PC-9 (cell line): ENCODE results near the gene ADCY4. TPM values are rescaled to one million over a fixed set of nuclear protein-coding genes. Genes with fewer than 3 reads are reported as not detected.

Experiments
- BruUV-seq: library from RNA; stranded (reverse); fragments of 400-500 nt; replicated peaks from 2 replicates; lab custom pipeline; 2021; lab: Mats Ljungman, UMichigan
- CTCF ChIA-PET: fragments of 300-600 bp; sonication (Branson Sonifier 250); formaldehyde crosslinking; loops from one replicate; lab custom pipeline; 2022; ENCODE audit warnings: antibody characterized with exemption; lab: Charles Lee
- POLR2A ChIA-PET: fragments of 300-600 bp; sonication (Branson Sonifier 250); formaldehyde crosslinking; loops from one replicate; lab custom pipeline; 2022; ENCODE audit warnings: antibody characterized with exemption; ENCODE audit not compliant: unreplicated experiment; lab: Charles Lee
- DNase-seq, 2 experiments: peaks; one replicate each; pipeline versions ENCODE4 v3.0.0 to v3.0.0-alpha.2; 2015 to 2022; ENCODE audit warnings: mixed read lengths in 1 of 2
- H2AFZ ChIP-seq: fragments of 200-600 bp; sonication (generic); 2 replicates; pipeline ENCODE4 v1.8.1; 2017; ENCODE audit warnings: antibody characterized with exemption
- H3F3A ChIP-seq: fragments of 200-600 bp; sonication (generic); 2 replicates; pipeline ENCODE4 v1.8.1; 2017; ENCODE audit warnings: antibody characterized with exemption, mild to moderate bottlenecking, low read depth; ENCODE audit not compliant: insufficient read depth
- H3K27ac ChIP-seq: fragments of 200-600 bp; sonication (generic); 2 replicates; pipeline ENCODE4 v1.6.1; 2016; ENCODE audit warnings: mixed run types
- H3K27me3 ChIP-seq: fragments of 200-600 bp; sonication (generic); 2 replicates; pipeline ENCODE4 v1.6.1; 2016; ENCODE audit warnings: low read depth, mixed run types; ENCODE audit not compliant: insufficient read depth
- H3K36me3 ChIP-seq: fragments of 200-600 bp; sonication (generic); 2 replicates; pipeline ENCODE4 v1.6.1; 2016; ENCODE audit warnings: low read depth, mixed run types
- H3K4me1 ChIP-seq: fragments of 200-600 bp; sonication (generic); replicated peaks from 2 replicates; pipeline ENCODE4 v1.6.1; 2016; ENCODE audit warnings: mixed run types; ENCODE audit not compliant: insufficient read depth
- H3K4me2 ChIP-seq: fragments of 200-600 bp; sonication (generic); 2 replicates; pipeline ENCODE4 v1.6.1; 2017; ENCODE audit warnings: mixed run types
- H3K4me3 ChIP-seq: fragments of 200-600 bp; sonication (generic); 2 replicates; pipeline ENCODE4 v1.6.1; 2016; ENCODE audit warnings: mixed run types
- H3K79me2 ChIP-seq: fragments of 200-600 bp; sonication (generic); 2 replicates; pipeline ENCODE4 v1.6.1; 2017; ENCODE audit warnings: low read depth, mixed run types
- H3K9me2 ChIP-seq: fragments of 200-600 bp; sonication (generic); 2 replicates; pipeline ENCODE4 v1.8.1; 2017; ENCODE audit warnings: mild to moderate bottlenecking; ENCODE audit not compliant: insufficient read depth
- H3K9me3 ChIP-seq: fragments of 200-600 bp; sonication (generic); 2 replicates; pipeline ENCODE4 v1.8.1; 2016; ENCODE audit warnings: low read depth; ENCODE audit not compliant: insufficient read depth
- H4K20me1 ChIP-seq: fragments of 200-600 bp; sonication (generic); 2 replicates; pipeline ENCODE4 v1.8.1; 2017; ENCODE audit not compliant: insufficient read depth
- EZH2 ChIP-seq: fragments of 200-600 bp; sonication (generic); IDR thresholded peaks from 2 replicates; pipeline ENCODE4 v1.8.0; 2017; ENCODE audit warnings: antibody characterized with exemption, low read depth
- intact Hi-C: fragments of 100-400 bp; cut with micrococcal nuclease; formaldehyde crosslinking; loops from one replicate; pipeline ENCODE4 v1.10.0; 2022; ENCODE audit not compliant: unreplicated experiment
- total RNA-seq: library from RNA; stranded (reverse); gene quantifications from 2 replicates; pipeline ENCODE4 v1.2.3, GENCODE V29; 2021
- TF ChIP-seq, protein P1 (sequence below): fragments of 200-600 bp; sonication (generic); conservative IDR thresholded peaks from 2 replicates; pipeline ENCODE4 v1.6.1; 2017; ENCODE audit warnings: mixed run types, antibody characterized with exemption, mild to moderate bottlenecking, moderate library complexity

The ADCY4 gene
- total RNA-seq, 1 experiment from 2014 or later: 1.8 TPM

DNA sequence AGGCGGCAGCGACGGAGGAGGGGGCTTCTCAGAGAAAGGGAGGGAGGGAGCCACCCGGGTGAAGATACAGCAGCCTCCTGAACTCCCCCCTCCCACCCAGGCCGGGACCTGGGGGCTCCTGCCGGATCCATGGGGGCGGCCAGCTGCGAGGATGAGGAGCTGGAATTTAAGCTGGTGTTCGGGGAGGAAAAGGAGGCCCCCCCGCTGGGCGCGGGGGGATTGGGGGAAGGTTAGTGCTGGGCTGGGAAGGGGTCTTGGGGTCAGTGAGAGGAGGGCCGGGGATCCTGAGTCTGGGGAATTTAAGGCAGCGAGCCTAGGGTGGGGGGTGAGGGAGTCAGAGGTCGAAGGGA is 33.3 kb upstream of the ADCY4 start:
- Histone ChIP-seq H3K36me3 (no peaks in the 10 kb centered on the region), H3K79me2 (no peaks in the 10 kb centered on the region), H3K9me3 (no peaks in the 10 kb centered on the region), H2AFZ (peak overlapping the region; percentile 80), H3F3A (peaks cover 10% of the 10 kb centered on the region; the same call in 1 of the 2 replicates), H3K27ac (no peak overlapping the region), H4K20me1 (no peaks in the 10 kb centered on the region), H3K27me3 (no peaks in the 10 kb centered on the region), H3K4me2 (peak overlapping the region; percentile 97), H3K4me3 (peak overlapping the region; percentile 66), H3K9me2 (no peaks in the 10 kb centered on the region), H3K4me1 (peaks cover 7% of the 10 kb centered on the region)
- no peak for DNase-seq
- intact Hi-C loops: no loop called here
- no TSS peak for BruUV-seq
- CTCF ChIA-PET: no interaction called here
- POLR2A ChIA-PET: interaction anchor here (0.7 kb wide), 1 partner anchor 745 kb away, joined by 4 read pairs; no protein-coding TSS in a partner anchor
- TF ChIP-seq EZH2: no peak
- TF ChIP-seq, protein P1, sequence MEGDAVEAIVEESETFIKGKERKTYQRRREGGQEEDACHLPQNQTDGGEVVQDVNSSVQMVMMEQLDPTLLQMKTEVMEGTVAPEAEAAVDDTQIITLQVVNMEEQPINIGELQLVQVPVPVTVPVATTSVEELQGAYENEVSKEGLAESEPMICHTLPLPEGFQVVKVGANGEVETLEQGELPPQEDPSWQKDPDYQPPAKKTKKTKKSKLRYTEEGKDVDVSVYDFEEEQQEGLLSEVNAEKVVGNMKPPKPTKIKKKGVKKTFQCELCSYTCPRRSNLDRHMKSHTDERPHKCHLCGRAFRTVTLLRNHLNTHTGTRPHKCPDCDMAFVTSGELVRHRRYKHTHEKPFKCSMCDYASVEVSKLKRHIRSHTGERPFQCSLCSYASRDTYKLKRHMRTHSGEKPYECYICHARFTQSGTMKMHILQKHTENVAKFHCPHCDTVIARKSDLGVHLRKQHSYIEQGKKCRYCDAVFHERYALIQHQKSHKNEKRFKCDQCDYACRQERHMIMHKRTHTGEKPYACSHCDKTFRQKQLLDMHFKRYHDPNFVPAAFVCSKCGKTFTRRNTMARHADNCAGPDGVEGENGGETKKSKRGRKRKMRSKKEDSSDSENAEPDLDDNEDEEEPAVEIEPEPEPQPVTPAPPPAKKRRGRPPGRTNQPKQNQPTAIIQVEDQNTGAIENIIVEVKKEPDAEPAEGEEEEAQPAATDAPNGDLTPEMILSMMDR: no peak

DNA sequence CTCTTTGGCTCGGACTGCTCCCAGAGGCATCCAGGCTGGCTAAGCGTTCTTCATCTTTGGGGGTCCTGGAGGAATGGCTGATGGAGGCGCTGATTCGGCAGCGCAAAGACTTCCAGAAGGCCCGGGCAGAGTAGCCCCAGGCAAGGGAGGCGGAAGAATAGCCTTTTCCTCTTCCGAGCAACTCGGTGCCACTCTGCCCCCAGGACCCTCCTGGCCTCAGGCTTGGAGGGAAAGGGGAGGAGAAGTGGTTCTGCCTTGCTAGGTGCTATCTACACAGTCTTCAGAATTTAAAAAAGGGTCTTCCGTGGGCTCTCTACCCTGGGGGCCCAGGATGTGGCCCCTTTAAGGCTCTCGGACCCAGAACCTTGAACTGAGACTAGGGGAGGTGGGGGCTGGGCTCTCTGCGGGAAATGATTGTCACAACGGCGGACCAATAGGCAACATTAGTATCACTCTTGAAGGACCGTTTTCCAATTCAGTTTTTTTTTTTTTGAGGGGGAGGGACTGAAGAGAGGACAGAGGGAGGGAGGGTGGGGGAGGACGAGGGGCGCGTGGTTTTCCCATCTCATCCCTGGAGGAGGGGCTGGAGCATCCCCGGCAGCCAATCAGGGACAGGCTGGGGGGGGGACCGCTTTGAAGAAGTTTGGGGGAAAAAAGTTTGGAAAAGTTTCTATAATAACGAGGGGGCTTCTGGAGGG is 32.8 kb upstream of the ADCY4 start, which contains the start of gene NFATC4:
Gene NFATC4, plus strand, starts transcription at position 671 of the 698 bp plus-strand sequence. CDS start 157 bp downstream, outside the sequence.
- H3K9me3 ChIP-seq: no peaks in the 10 kb centered on the region
- peak within 1 kb of the TSS; percentile 97 for H3K4me2 ChIP-seq
- BruUV-seq: no TSS peak
- H3K4me3 ChIP-seq: peak within 1 kb of the TSS; percentile 66
- H2AFZ ChIP-seq: peak within 1 kb of the TSS; percentile 88
- H3K27me3 ChIP-seq: no peaks in the 10 kb centered on the region
- H4K20me1 ChIP-seq: no peaks in the 10 kb centered on the region
- H3K4me1 ChIP-seq: peaks cover 7% of the 10 kb centered on the region
- H3K79me2 ChIP-seq: no peaks in the 10 kb centered on the region
- POLR2A ChIA-PET: no interaction called here
- no peaks in the 10 kb centered on the region for H3K9me2 ChIP-seq
- TF ChIP-seq, protein P1: no peak
- TF ChIP-seq EZH2: no peak
- CTCF ChIA-PET: no interaction called here
- DNase-seq: peak; percentile 66
- peak within 1 kb of the TSS; percentile 68; the same call in 1 of the 2 replicates for H3K27ac ChIP-seq
- peaks cover 10% of the 10 kb centered on the region; the same call in 1 of the 2 replicates for H3F3A ChIP-seq
- intact Hi-C loops: loop anchor here (1.0 kb wide), 2 partner anchors 25 to 33 kb away; no protein-coding TSS in a partner anchor
- H3K36me3 ChIP-seq: no peaks in the 10 kb centered on the region

- intact Hi-C loops: loop anchor here (1.0 kb wide), 2 partner anchors 25 to 33 kb away; no protein-coding TSS in a partner anchor
- Histone ChIP-seq H2AFZ (peak overlapping the region; percentile 88), H3K4me2 (peak overlapping the region; percentile 97), H3K27ac (peak overlapping the region; percentile 68), H4K20me1 (no peaks in the 10 kb centered on the region), H3K79me2 (no peaks in the 10 kb centered on the region), H3K27me3 (no peaks in the 10 kb centered on the region), H3K4me3 (peak overlapping the region; percentile 66), H3K4me1 (peaks cover 7% of the 10 kb centered on the region), H3K9me3 (no peaks in the 10 kb centered on the region), H3F3A (peaks cover 10% of the 10 kb centered on the region; the same call in 1 of the 2 replicates), H3K9me2 (no peaks in the 10 kb centered on the region), H3K36me3 (no peaks in the 10 kb centered on the region)
- no TSS peak for BruUV-seq
- CTCF ChIA-PET: interaction anchor here (0.6 to 1.2 kb wide), 8 partner anchors 9 to 633 kb away, joined by 3 to 14 read pairs (median 4); partner anchors contain the start of gene NYNRIN
- peak; percentile 85 to 90 for DNase-seq
- POLR2A ChIA-PET: interaction anchor here (0.6 to 1.6 kb wide), 7 partner anchors 11 to 220 kb away, joined by 3 to 16 read pairs (median 8); partner anchors contain the start of genes NOP9 and TINF2
- no peak for TF ChIP-seq EZH2
- TF ChIP-seq, protein P1: no peak
These were observed 32.0 kb upstream of the ADCY4 start for GRCh38 chr14:24366721-24367513.
